Caco-2 (cell line): ENCODE results near the gene RPL38. TPM values are rescaled to one million over a fixed set of nuclear protein-coding genes. Genes with fewer than 3 reads are reported as not detected.

Experiments
- Bru-seq: library from RNA; stranded (reverse); fragments of 400-500 nt; gene quantifications from one replicate; lab custom pipeline; 2021; lab: Mats Ljungman, UMichigan
- BruChase-seq, 2 experiments: library from RNA; stranded (reverse); fragments of 400-500 nt; gene quantifications; one replicate each; lab custom pipeline; 2021; lab: Mats Ljungman, UMichigan
- BruUV-seq: library from RNA; stranded (reverse); fragments of 400-500 nt; replicated peaks from 2 replicates; lab custom pipeline; 2021; lab: Mats Ljungman, UMichigan
- CTCF ChIA-PET: fragments of 300-600 bp; sonication (Branson Sonifier 250); formaldehyde crosslinking; loops from one replicate; lab custom pipeline; 2022; ENCODE audit warnings: antibody characterized with exemption; lab: Charles Lee
- POLR2A ChIA-PET: fragments of 300-600 bp; sonication (Branson Sonifier 250); formaldehyde crosslinking; loops from one replicate; lab custom pipeline; 2022; ENCODE audit warnings: antibody characterized with exemption; lab: Charles Lee
- DNase-seq, 2 experiments: peaks; one replicate each; pipeline versions ENCODE4 v3.0.0 to v3.0.0-alpha.2; 2020 to 2022
- H3K27me3 ChIP-seq: replicated peaks from 2 replicates; pipeline ENCODE4 v1.6.0; 2011; ENCODE audit warnings: low read length; ENCODE audit not compliant: control insufficient read depth, insufficient read depth
- H3K36me3 ChIP-seq: 2 replicates; pipeline ENCODE4 v1.5.1; 2011; ENCODE audit warnings: low read length; ENCODE audit not compliant: control insufficient read depth, insufficient read depth
- H3K4me1 ChIP-seq: fragments of 250-450 bp; sonication (Bioruptor Pico); 2 replicates; pipeline ENCODE4 v1.5.1; 2020; ENCODE audit warnings: mild to moderate bottlenecking
- H3K4me3 ChIP-seq: 2 replicates; pipeline ENCODE4 v1.5.1; 2011; ENCODE audit warnings: low read depth, mild to moderate bottlenecking, control low read depth, low read length
- H3K9me3 ChIP-seq: fragments of 250-450 bp; sonication (Bioruptor Pico); 2 replicates; pipeline ENCODE4 v1.5.1; 2020; ENCODE audit warnings: mild to moderate bottlenecking, moderate library complexity
- H3K27ac Mint-ChIP-seq: one replicate; pipeline ENCODE4 v1.8.0; 2022; ENCODE audit warnings: mixed read lengths; ENCODE audit not compliant: unreplicated experiment
- H3K27me3 Mint-ChIP-seq: one replicate; pipeline ENCODE4 v1.8.0; 2022; ENCODE audit warnings: mixed read lengths; ENCODE audit not compliant: insufficient read depth, unreplicated experiment
- H3K36me3 Mint-ChIP-seq: one replicate; pipeline ENCODE4 v1.8.0; 2022; ENCODE audit warnings: mild to moderate bottlenecking, mixed read lengths; ENCODE audit not compliant: insufficient read depth, unreplicated experiment
- H3K4me1 Mint-ChIP-seq: one replicate; pipeline ENCODE4 v1.8.0; 2022; ENCODE audit warnings: low read depth, mixed read lengths; ENCODE audit not compliant: unreplicated experiment
- H3K4me3 Mint-ChIP-seq: one replicate; pipeline ENCODE4 v1.8.0; 2022; ENCODE audit warnings: mild to moderate bottlenecking, moderate library complexity, mixed read lengths; ENCODE audit not compliant: unreplicated experiment
- H3K9me3 Mint-ChIP-seq: one replicate; pipeline ENCODE4 v1.8.0; 2022; ENCODE audit warnings: mixed read lengths; ENCODE audit not compliant: unreplicated experiment
- CTCF ChIP-seq, 2 experiments: fragments of 200-600 bp in 1 of 2; IDR thresholded peaks; 1 replicate in 1 of 2; 2 replicates in 1 of 2; pipeline versions ENCODE4 v1.5.1 to v1.8.0; 2011 to 2022; ENCODE audit warnings: antibody characterized with exemption in 1 of 2, control low read depth in 1 of 2, inconsistent platforms in 1 of 2, low read depth in 1 of 2, low read length in 1 of 2, mild to moderate bottlenecking in 1 of 2, moderate library complexity in 1 of 2; ENCODE audit not compliant: insufficient read depth in 1 of 2, severe bottlenecking in 1 of 2, unreplicated experiment in 1 of 2
- intact Hi-C: fragments of 100-400 bp; cut with micrococcal nuclease; formaldehyde crosslinking; loops from one replicate; pipeline ENCODE4 v1.10.0; 2022; ENCODE audit not compliant: unreplicated experiment
- long read RNA-seq: library from polyadenylated mRNA; stranded (forward); transcript quantifications from one replicate; pipeline ENCODE4 v2.0.0, GENCODE V29; 2022
- total RNA-seq: library from RNA; stranded (reverse); gene quantifications from 2 replicates; pipeline ENCODE4 v1.2.3, GENCODE V29; 2022

Gene RPL38
- 1,319 and 1,408 TPM in 2 replicates for total RNA-seq
- Bru-seq, nascent RNA: percentile 98 among the genes with signal in this experiment
- percentile 91 among the genes with signal in this experiment for BruChase-seq, experiment 1, labeled RNA remaining after a 2-hour chase
- percentile 91 among the genes with signal in this experiment for BruChase-seq, experiment 2, labeled RNA remaining after a 6-hour chase
- long read RNA-seq, transcript RPL38-206 (4 exons, 532 nt): minor isoform, 33 of 543 reads
- long read RNA-seq, transcript RPL38-202 (5 exons, 431 nt): minor isoform, 69 of 543 reads
- long read RNA-seq, transcript RPL38-201 (5 exons, 1,170 nt): major isoform, 435 of 543 reads
- long read RNA-seq, partial matches to known transcripts: 2 of 543 reads
- long read RNA-seq, other reads (novel, unspliced or antisense): 4 of 543 reads

- Histone ChIP-seq H3K27me3 (peaks cover 1% of the 10 kb centered on the region; the same call in 1 of the 2 replicates), H3K9me3 (no peaks in the 10 kb centered on the region), H3K4me1 (peaks cover 16% of the 10 kb centered on the region), H3K4me3 (peak within 1 kb of the TSS; percentile 99), H3K36me3 (peaks cover 9% of the 10 kb centered on the region; the same call in 1 of the 2 replicates)
- Mint-ChIP-seq H3K27ac (peak within 1 kb of the TSS; percentile 100), H3K36me3 (peaks cover 61% of the 10 kb centered on the region), H3K27me3 (peaks cover 16% of the 10 kb centered on the region), H3K9me3 (no peaks in the 10 kb centered on the region), H3K4me1 (peaks cover 21% of the 10 kb centered on the region), H3K4me3 (peak within 1 kb of the TSS; percentile 100)
- TSS peak; percentile 64 for BruUV-seq
- POLR2A ChIA-PET: interaction anchor here (0.6 to 1.5 kb wide), 5 partner anchors 9 to 1120 kb away, joined by 3 to 14 read pairs (median 5); partner anchors contain the start of gene TTYH2
- TF ChIP-seq CTCF (IDR thresholded peaks at IDR 0.05; ENCODE audit: insufficient read depth in 1 of 2, low read depth in 1 of 2, low read length in 1 of 2, severe bottlenecking in 1 of 2, unreplicated experiment in 1 of 2): peak; percentile 97
- CTCF ChIA-PET: interaction anchor here (0.5 to 1.1 kb wide), 6 partner anchors 11 to 1068 kb away, joined by 3 to 9 read pairs (median 6); partner anchors contain the start of gene CD300E
- intact Hi-C loops: loop anchor here (2.0 kb wide), 1 partner anchor 93 kb away; no protein-coding TSS in a partner anchor
- peak; percentile 96 for DNase-seq
Measured at GRCh38 chr17:74203439-74204240, at the start of gene RPL38. RPL38 (plus strand) TSS chr17:74203678; CDS start chr17:74203956, 278 bp downstream.

- no peaks in the 10 kb centered on the region for H3K36me3 ChIP-seq
- Mint-ChIP-seq H3K36me3 (no peaks in the 10 kb centered on the region), H3K4me3 (no peak overlapping the region), H3K4me1 (no peaks in the 10 kb centered on the region), H3K27me3 (peaks cover 7% of the 10 kb centered on the region), H3K27ac (no peak overlapping the region), H3K9me3 (no peaks in the 10 kb centered on the region)
- CTCF ChIA-PET: interaction anchor here (0.6 kb wide), 1 partner anchor 1428 kb away, joined by 3 read pairs; no protein-coding TSS in a partner anchor
- DNase-seq: no peak
- POLR2A ChIA-PET: no interaction called here
- no peaks in the 10 kb centered on the region for H3K27me3 ChIP-seq
- no peaks in the 10 kb centered on the region for H3K4me1 ChIP-seq
- no peak overlapping the region for H3K4me3 ChIP-seq
- intact Hi-C loops: no loop called here
- TF ChIP-seq CTCF (IDR thresholded peaks at IDR 0.05; ENCODE audit: insufficient read depth in 1 of 2, low read depth in 1 of 2, low read length in 1 of 2, severe bottlenecking in 1 of 2, unreplicated experiment in 1 of 2): no peak
- H3K9me3 ChIP-seq: no peaks in the 10 kb centered on the region; the same call in 1 of the 2 replicates
- BruUV-seq: no TSS peak
Measured at GRCh38 chr17:74153821-74154430, 49.6 kb upstream of the RPL38 start.
